H9 (cell line): Measurements from ENCODE around the gene FBXL7. TPM values are rescaled to one million over a fixed set of nuclear protein-coding genes. Genes with fewer than 3 reads are reported as not detected.

Experiments
- DNase-seq: peaks from one replicate; pipeline ENCODE4 v3.0.0-alpha.2; 2017
- H2AFZ ChIP-seq: one replicate; pipeline ENCODE4 v1.6.1; 2013; ENCODE audit warnings: mild to moderate bottlenecking, low read length, control low read depth, moderate library complexity
- H2AK5ac ChIP-seq: 2 replicates; pipeline ENCODE4 v1.6.1; 2013; ENCODE audit warnings: low read length, control low read depth, mixed read lengths; ENCODE audit not compliant: insufficient read length
- H2BK120ac ChIP-seq: one replicate; pipeline ENCODE4 v1.6.1; 2013; ENCODE audit warnings: low read depth, mild to moderate bottlenecking, low read length, control low read depth, inconsistent platforms; ENCODE audit not compliant: poor library complexity, severe bottlenecking
- H2BK12ac ChIP-seq: 2 replicates; pipeline ENCODE4 v1.6.1; 2013; ENCODE audit warnings: low read length, control low read depth, mixed read lengths, low read depth; ENCODE audit not compliant: insufficient read length
- H2BK15ac ChIP-seq: 2 replicates; pipeline ENCODE4 v1.6.1; 2013; ENCODE audit warnings: low read depth, low read length, control low read depth
- H2BK20ac ChIP-seq: one replicate; pipeline ENCODE4 v1.6.1; 2013; ENCODE audit warnings: low read depth, mild to moderate bottlenecking, low read length, control low read depth, inconsistent platforms; ENCODE audit not compliant: poor library complexity, severe bottlenecking
- H2BK5ac ChIP-seq: 2 replicates; pipeline ENCODE4 v1.6.1; 2013; ENCODE audit warnings: low read length, control low read depth, mixed read lengths; ENCODE audit not compliant: insufficient read length
- H3K14ac ChIP-seq: 2 replicates; pipeline ENCODE4 v1.6.1; 2013; ENCODE audit warnings: low read length, control low read depth; ENCODE audit not compliant: insufficient read depth
- H3K18ac ChIP-seq: 2 replicates; pipeline ENCODE4 v1.6.1; 2013; ENCODE audit warnings: low read depth, mild to moderate bottlenecking, mixed read lengths, low read length, control low read depth; ENCODE audit not compliant: insufficient read length
- H3K23ac ChIP-seq: 2 replicates; pipeline ENCODE4 v1.6.1; 2013; ENCODE audit warnings: low read length, control low read depth, mixed read lengths, low read depth; ENCODE audit not compliant: insufficient read length
- H3K23me2 ChIP-seq: 2 replicates; pipeline ENCODE4 v1.6.1; 2013; ENCODE audit warnings: low read depth, mild to moderate bottlenecking, mixed read lengths, low read length, control low read depth; ENCODE audit not compliant: insufficient read length, poor library complexity, severe bottlenecking
- H3K27ac ChIP-seq: 2 replicates; pipeline ENCODE4 v1.5.1; 2013; ENCODE audit warnings: low read length, control low read depth, mixed read lengths, low read depth; ENCODE audit not compliant: insufficient read length
- H3K27me3 ChIP-seq: 2 replicates; pipeline ENCODE4 v1.6.1; 2013; ENCODE audit warnings: low read length, control low read depth, inconsistent platforms; ENCODE audit not compliant: insufficient read depth
- H3K4ac ChIP-seq: 2 replicates; pipeline ENCODE4 v1.6.1; 2013; ENCODE audit warnings: low read depth, mild to moderate bottlenecking, control low read depth, inconsistent platforms, low read length, moderate library complexity
- H3K4me1 ChIP-seq: 2 replicates; pipeline ENCODE4 v1.6.1; 2013; ENCODE audit warnings: low read length, control low read depth, inconsistent platforms; ENCODE audit not compliant: insufficient read depth
- H3K4me2 ChIP-seq: 2 replicates; pipeline ENCODE4 v1.6.1; 2013; ENCODE audit warnings: low read length, control low read depth, mixed read lengths; ENCODE audit not compliant: insufficient read length, insufficient read depth
- H3K56ac ChIP-seq: 2 replicates; pipeline ENCODE4 v1.6.1; 2013; ENCODE audit warnings: low read depth, mild to moderate bottlenecking, mixed read lengths, low read length, control low read depth; ENCODE audit not compliant: insufficient read length
- H3K79me1 ChIP-seq: 2 replicates; pipeline ENCODE4 v1.6.1; 2013; ENCODE audit warnings: low read depth, mild to moderate bottlenecking, moderate library complexity, low read length, control low read depth, inconsistent platforms; ENCODE audit not compliant: insufficient read depth, poor library complexity, severe bottlenecking
- H3K79me2 ChIP-seq: 2 replicates; pipeline ENCODE4 v1.6.1; 2013; ENCODE audit warnings: low read length, control low read depth, inconsistent platforms; ENCODE audit not compliant: insufficient read depth
- H3K9ac ChIP-seq: 2 replicates; pipeline ENCODE4 v1.6.1; 2013; ENCODE audit warnings: low read length, control low read depth, mixed read lengths; ENCODE audit not compliant: insufficient read length; ENCODE audit errors: extremely low read depth
- H3K9me3 ChIP-seq: one replicate; pipeline ENCODE4 v1.6.1; 2013; ENCODE audit warnings: low read depth, low read length, inconsistent platforms; ENCODE audit not compliant: control insufficient read depth
- H3T11ph ChIP-seq: one replicate; pipeline ENCODE4 v1.6.1; 2013; ENCODE audit warnings: mild to moderate bottlenecking, low read length, control low read depth, inconsistent platforms
- H4K20me1 ChIP-seq: one replicate; pipeline ENCODE4 v1.6.1; 2013; ENCODE audit not compliant: control insufficient read depth, insufficient read length, insufficient read depth
- H4K5ac ChIP-seq: 2 replicates; pipeline ENCODE4 v1.6.1; 2013; ENCODE audit warnings: low read depth, mild to moderate bottlenecking, mixed read lengths, low read length, control low read depth; ENCODE audit not compliant: insufficient read length
- H4K8ac ChIP-seq: replicated peaks from 2 replicates; pipeline ENCODE4 v1.6.1; 2013; ENCODE audit warnings: low read length, control low read depth, mixed read lengths, low read depth; ENCODE audit not compliant: insufficient read length
- H4K91ac ChIP-seq: 2 replicates; pipeline ENCODE4 v1.6.1; 2013; ENCODE audit warnings: low read depth, mild to moderate bottlenecking, moderate library complexity, mixed read lengths, low read length, control low read depth; ENCODE audit not compliant: insufficient read length
- H3K27ac Mint-ChIP-seq, 3 experiments: 2 replicates in 2 of 3; 3 replicates in 1 of 3; pipeline ENCODE4 v1.8.0; 2020 to 2021; ENCODE audit warnings: mixed read lengths in 3 of 3, mild to moderate bottlenecking in 1 of 3, moderate library complexity in 1 of 3
- H3K27me3 Mint-ChIP-seq: 2 replicates; pipeline ENCODE4 v1.8.0; 2021; ENCODE audit warnings: low read depth, mild to moderate bottlenecking, moderate library complexity, mixed read lengths
- H3K36me3 Mint-ChIP-seq, 3 experiments: 2 replicates in 2 of 3; 3 replicates in 1 of 3; pipeline ENCODE4 v1.8.0; 2020 to 2021; ENCODE audit warnings: low read depth in 3 of 3, mixed read lengths in 3 of 3; ENCODE audit not compliant: insufficient read depth in 1 of 3
- H3K4me1 Mint-ChIP-seq, 2 experiments: 2 replicates each; pipeline ENCODE4 v1.8.0; 2020; ENCODE audit warnings: mixed read lengths in 2 of 2
- H3K4me3 Mint-ChIP-seq, 2 experiments: 2 replicates in 1 of 2; 3 replicates in 1 of 2; pipeline ENCODE4 v1.8.0; 2020 to 2021; ENCODE audit warnings: mild to moderate bottlenecking in 2 of 2, mixed read lengths in 2 of 2, moderate library complexity in 1 of 2
- H3K9me3 Mint-ChIP-seq, 2 experiments: 2 replicates in 1 of 2; 3 replicates in 1 of 2; pipeline ENCODE4 v1.8.0; 2020; ENCODE audit warnings: mild to moderate bottlenecking in 2 of 2, mixed read lengths in 2 of 2, moderate library complexity in 1 of 2
- CTCF ChIP-seq: fragments of 200-600 bp; sonication (generic); conservative IDR thresholded peaks from 3 replicates; pipeline ENCODE4 v1.8.0; 2021; ENCODE audit warnings: antibody characterized with exemption, mild to moderate bottlenecking
- WGBS: extraction: QIAGEN DNeasy Blood & Tissue Kit; methylation state at CpG from one replicate; pipeline ENCODE4 v1.1.7; 2013; ENCODE audit warnings: missing lambda C conversion rate, low lambda C conversion rate, mixed read lengths; ENCODE audit not compliant: insufficient read length; ENCODE audit errors: extremely low coverage; 5-methylcytosine and 5-hydroxymethylcytosine counted together
- total RNA-seq: library from RNA; stranded (reverse); gene quantifications from 2 replicates; pipeline ENCODE4 v1.2.1, GENCODE V29; 2021

FBXL7 gene
- total RNA-seq, 1 experiment from 2014 or later: 14.6 TPM

- H3K36me3 Mint-ChIP-seq: peaks cover 0 to 6% (median 0%) of the 10 kb centered on the region in 3 experiments; a peak in 1 of 7 replicates
- H4K20me1 ChIP-seq: no peaks in the 10 kb centered on the region
- no peak overlapping the region for H2BK120ac ChIP-seq
- H3K79me2 ChIP-seq: no peaks in the 10 kb centered on the region
- no peak overlapping the region for H2BK15ac ChIP-seq
- no peak overlapping the region for H2BK12ac ChIP-seq
- no peak overlapping the region for H3K4ac ChIP-seq
- H4K91ac ChIP-seq: no peak overlapping the region
- H2AFZ ChIP-seq: no peak overlapping the region
- peak; percentile 59 for TF ChIP-seq CTCF
- no peaks in the 10 kb centered on the region for H3K4me1 Mint-ChIP-seq
- no peak overlapping the region for H3K4me3 Mint-ChIP-seq
- H3K9me3 Mint-ChIP-seq: peaks cover 5 to 8% of the 10 kb centered on the region in 2 experiments; a peak in 3 of 5 replicates
- no CpG with 5 or more reads among the region's 8 CpGs for WGBS
- H3K27ac ChIP-seq: no peak overlapping the region
- H2AK5ac ChIP-seq: no peak overlapping the region
- no peak overlapping the region for H3K56ac ChIP-seq
- no peak overlapping the region for H4K5ac ChIP-seq
- no peaks in the 10 kb centered on the region for H3K23me2 ChIP-seq
- H3K23ac ChIP-seq: no peak overlapping the region
- H4K8ac ChIP-seq: no peak overlapping the region
- no peaks in the 10 kb centered on the region; the same call in 1 of the 2 replicates for H3K27me3 ChIP-seq
- H2BK5ac ChIP-seq: no peak overlapping the region
- no peak overlapping the region for H3K4me2 ChIP-seq
- H3K9ac ChIP-seq: no peak overlapping the region
- no peak overlapping the region for H3K18ac ChIP-seq
- peak; percentile 35 for DNase-seq
- no peaks in the 10 kb centered on the region for H3K4me1 ChIP-seq
- H3K14ac ChIP-seq: no peak overlapping the region
- H3K9me3 ChIP-seq: no peaks in the 10 kb centered on the region
- no peak overlapping the region for H3K27ac Mint-ChIP-seq
- no peaks in the 10 kb centered on the region for H3K27me3 Mint-ChIP-seq
- no peaks in the 10 kb centered on the region for H3K79me1 ChIP-seq
- no peak overlapping the region for H2BK20ac ChIP-seq
- H3T11ph ChIP-seq: no peak overlapping the region
These were observed 27.9 kb upstream of the FBXL7 start for GRCh38 chr5:15472116-15472515.
